Parathyroid adenoma (tissue), 2 donors: ENCODE measurements around the gene SLC25A1.

Experiments used
- H2AFZ ChIP-seq: fragments of 300-600 bp; sonication (generic); one replicate; pipeline ENCODE4 v1.7.0; 2017; ENCODE audit warnings: antibody characterized with exemption, mild to moderate bottlenecking
- H3K27ac ChIP-seq: fragments of 300-600 bp; sonication (generic); one replicate; pipeline ENCODE4 v1.7.0; 2017
- H3K27me3 ChIP-seq: fragments of 300-600 bp; sonication (generic); one replicate; pipeline ENCODE4 v1.7.0; 2017; ENCODE audit warnings: low read length; ENCODE audit not compliant: control insufficient read depth, insufficient read depth
- H3K36me3 ChIP-seq: fragments of 300-600 bp; sonication (generic); one replicate; pipeline ENCODE4 v1.7.0; 2017; ENCODE audit warnings: low read length; ENCODE audit not compliant: control insufficient read depth, insufficient read depth
- H3K4me1 ChIP-seq: fragments of 300-600 bp; sonication (generic); one replicate; pipeline ENCODE4 v1.7.0; 2017; ENCODE audit warnings: control low read depth
- H3K4me2 ChIP-seq: fragments of 300-600 bp; sonication (generic); one replicate; pipeline ENCODE4 v1.7.0; 2017; ENCODE audit warnings: low read length
- H3K4me3 ChIP-seq: fragments of 300-600 bp; sonication (generic); one replicate; pipeline ENCODE4 v1.7.0; 2017; ENCODE audit warnings: low read depth, low read length
- H3K79me2 ChIP-seq: fragments of 300-600 bp; sonication (generic); one replicate; pipeline ENCODE4 v1.7.0; 2017; ENCODE audit warnings: control low read depth
- H3K9ac ChIP-seq: fragments of 300-600 bp; sonication (generic); one replicate; pipeline ENCODE4 v1.7.0; 2017; ENCODE audit warnings: mild to moderate bottlenecking
- H3K9me3 ChIP-seq: fragments of 300-600 bp; sonication (generic); one replicate; pipeline ENCODE4 v1.7.0; 2017; ENCODE audit warnings: low read length; ENCODE audit not compliant: control insufficient read depth
- TF ChIP-seq, protein P1 (sequence below): fragments of 300-600 bp; sonication (generic); IDR thresholded peaks from one replicate; pipeline ENCODE4 v1.7.0; 2017; ENCODE audit warnings: antibody characterized with exemption, mild to moderate bottlenecking
- donor health status: primary hyperparathyroidism.

SLC25A1 gene

DNA sequence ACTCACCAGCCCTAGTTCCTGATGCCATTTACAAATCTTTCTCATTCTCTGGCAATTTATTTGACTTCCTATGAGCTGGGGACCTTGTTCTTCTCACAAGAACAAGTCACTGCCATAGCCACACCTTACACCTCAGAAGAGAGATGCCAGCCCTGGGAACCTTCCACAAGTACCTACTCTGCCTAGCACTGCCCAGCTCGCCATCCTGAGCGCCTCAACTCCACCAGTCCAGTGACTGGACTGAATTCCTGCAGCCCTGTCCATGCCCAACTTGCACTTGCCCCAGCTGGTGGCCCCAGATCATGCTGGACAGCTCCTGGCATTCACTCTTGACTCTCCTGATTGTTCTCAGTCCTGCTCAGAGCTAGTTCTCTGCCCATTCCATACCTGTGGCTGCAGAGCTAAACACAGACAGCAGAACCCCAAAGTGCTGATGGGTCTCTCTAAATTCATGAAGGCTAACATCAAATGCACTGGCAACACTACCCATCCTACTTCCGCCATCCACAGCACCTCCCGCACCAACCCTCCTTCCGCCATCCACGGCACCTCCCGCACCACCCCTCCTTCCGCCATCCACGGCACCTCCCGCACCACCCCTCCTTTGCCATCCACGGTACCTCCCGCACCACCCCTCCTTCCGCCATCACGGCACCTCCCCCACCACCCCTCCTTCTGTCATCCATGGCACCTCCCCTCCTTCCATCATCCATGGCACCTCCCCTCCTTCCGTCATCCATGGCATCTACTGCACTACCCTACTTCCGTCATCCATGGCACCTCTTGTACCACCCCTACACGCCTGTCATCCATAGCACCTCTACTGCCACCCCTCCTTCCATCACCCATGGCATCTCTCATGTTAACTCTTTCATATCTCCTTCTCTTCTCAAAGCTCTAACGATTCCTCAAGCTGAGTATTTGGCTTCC lies 23.6 kb upstream of the SLC25A1 start:
- no peaks in the 10 kb centered on the region for H3K79me2 ChIP-seq
- H3K27ac ChIP-seq = no peak overlapping the region
- no peak overlapping the region for H3K9ac ChIP-seq
- no peaks in the 10 kb centered on the region for H3K9me3 ChIP-seq
- no peaks in the 10 kb centered on the region for H3K4me1 ChIP-seq
- no peaks in the 10 kb centered on the region for H3K27me3 ChIP-seq
- H3K36me3 ChIP-seq = no peaks in the 10 kb centered on the region
- H2AFZ ChIP-seq = no peak overlapping the region
- TF ChIP-seq, protein P1, sequence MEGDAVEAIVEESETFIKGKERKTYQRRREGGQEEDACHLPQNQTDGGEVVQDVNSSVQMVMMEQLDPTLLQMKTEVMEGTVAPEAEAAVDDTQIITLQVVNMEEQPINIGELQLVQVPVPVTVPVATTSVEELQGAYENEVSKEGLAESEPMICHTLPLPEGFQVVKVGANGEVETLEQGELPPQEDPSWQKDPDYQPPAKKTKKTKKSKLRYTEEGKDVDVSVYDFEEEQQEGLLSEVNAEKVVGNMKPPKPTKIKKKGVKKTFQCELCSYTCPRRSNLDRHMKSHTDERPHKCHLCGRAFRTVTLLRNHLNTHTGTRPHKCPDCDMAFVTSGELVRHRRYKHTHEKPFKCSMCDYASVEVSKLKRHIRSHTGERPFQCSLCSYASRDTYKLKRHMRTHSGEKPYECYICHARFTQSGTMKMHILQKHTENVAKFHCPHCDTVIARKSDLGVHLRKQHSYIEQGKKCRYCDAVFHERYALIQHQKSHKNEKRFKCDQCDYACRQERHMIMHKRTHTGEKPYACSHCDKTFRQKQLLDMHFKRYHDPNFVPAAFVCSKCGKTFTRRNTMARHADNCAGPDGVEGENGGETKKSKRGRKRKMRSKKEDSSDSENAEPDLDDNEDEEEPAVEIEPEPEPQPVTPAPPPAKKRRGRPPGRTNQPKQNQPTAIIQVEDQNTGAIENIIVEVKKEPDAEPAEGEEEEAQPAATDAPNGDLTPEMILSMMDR = no peak
- no peak overlapping the region for H3K4me3 ChIP-seq
- no peak overlapping the region for H3K4me2 ChIP-seq

DNA sequence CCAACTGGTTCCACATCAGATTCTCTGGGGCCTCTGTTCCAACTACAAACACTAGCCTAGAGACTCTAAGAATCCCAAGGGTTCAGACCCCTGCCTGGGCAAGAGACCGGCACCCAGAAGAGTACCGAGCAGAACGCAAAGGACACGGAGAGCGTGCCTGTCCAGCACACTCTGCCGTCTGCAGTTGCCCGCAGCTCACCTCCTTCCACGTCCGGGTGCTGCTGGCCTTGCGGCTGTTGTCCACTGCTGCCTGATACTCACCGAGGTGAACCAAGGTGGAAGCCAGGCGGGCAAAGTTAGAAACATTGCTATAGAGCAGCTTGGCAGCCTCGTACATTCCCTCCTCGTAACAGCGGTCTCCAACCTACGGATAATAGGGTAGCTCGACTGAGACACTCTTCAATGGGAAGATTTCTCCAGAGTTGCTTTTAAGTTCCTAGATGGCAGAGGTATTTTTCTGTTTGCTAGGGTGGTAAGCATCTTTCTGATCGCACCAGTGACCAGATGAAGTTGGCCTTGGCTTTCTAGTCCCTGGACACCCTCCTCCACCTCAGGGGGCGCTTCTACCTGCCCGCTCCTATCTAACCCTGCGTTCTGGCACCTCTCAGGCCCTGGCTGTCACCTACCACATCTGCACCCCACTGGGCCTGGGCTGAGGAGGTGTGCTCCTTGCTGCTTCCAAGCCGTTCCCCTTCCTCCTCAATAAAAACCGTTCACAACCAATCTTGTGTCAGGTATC lies 22.8 kb upstream of the SLC25A1 start:
- Histone ChIP-seq H3K27ac (no peak overlapping the region), H2AFZ (no peak overlapping the region), H3K4me3 (no peak overlapping the region), H3K79me2 (no peaks in the 10 kb centered on the region), H3K9ac (no peak overlapping the region), H3K4me1 (no peaks in the 10 kb centered on the region), H3K4me2 (no peak overlapping the region), H3K36me3 (no peaks in the 10 kb centered on the region), H3K27me3 (no peaks in the 10 kb centered on the region), H3K9me3 (no peaks in the 10 kb centered on the region)
- TF ChIP-seq, protein P1 = no peak

DNA sequence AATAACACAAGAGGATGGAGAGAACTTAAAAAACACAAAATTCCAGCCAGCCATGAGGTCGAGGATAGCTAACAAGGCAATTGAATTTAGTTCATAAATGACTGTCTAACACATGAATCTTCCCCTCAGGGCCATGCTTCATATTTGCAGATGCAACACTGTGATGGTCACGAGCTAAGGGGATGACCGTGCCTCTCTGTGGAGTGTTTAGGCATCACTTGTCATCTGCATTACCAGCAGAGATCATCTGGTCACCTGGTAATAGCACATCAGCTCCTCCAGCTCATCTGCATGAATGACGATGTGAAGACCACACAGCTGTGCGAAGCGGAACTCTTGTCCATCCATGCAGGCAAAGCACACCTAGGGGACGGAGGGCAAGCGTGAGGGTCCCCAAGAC lies 20.9 kb upstream of the SLC25A1 start:
- Histone ChIP-seq H3K36me3 (no peaks in the 10 kb centered on the region), H3K9me3 (no peaks in the 10 kb centered on the region), H2AFZ (no peak overlapping the region)

DNA sequence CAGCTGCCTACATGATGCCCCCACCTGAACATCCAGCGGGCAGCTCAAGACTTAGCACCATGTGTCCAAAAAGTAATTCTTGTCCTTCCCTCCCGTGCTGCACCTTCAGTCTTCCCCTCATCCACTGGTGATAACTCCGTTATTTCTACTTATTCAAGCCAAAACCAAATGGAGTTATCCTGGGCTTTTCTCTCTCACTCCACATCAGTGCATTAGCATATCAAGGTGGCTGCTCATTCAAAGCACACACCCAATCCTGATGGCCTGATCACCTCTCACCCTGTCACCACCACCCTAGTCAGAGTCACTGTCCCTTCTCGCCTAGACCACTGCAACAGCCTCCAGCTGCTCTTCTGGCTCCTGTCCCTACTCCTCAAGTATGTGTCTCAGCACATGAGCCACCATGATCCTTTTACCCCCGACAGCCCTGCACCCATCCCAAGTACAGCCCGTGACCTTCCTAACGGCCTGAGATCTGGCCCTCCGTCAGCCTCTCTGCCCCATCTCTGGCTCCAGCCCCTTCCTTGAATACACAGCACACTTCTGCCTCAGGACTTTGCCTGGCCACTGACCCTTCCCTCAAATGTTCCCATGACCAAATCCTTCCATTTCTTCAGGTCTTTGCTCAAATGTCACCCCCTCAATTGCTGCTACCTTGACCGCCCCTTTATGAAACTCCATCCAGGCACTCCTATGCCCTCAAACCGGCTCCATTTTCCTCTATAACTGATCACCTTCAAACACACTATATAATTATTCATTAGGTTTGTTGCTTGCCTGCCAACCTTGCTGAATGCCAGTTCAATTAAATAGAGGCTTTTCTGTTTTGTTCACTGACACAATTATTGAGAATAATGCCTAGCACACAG lies 19.7 kb upstream of the SLC25A1 start:
- Histone ChIP-seq H3K79me2 (no peaks in the 10 kb centered on the region), H3K36me3 (no peaks in the 10 kb centered on the region), H3K4me2 (no peak overlapping the region), H3K27ac (no peak overlapping the region), H3K27me3 (no peaks in the 10 kb centered on the region), H3K9me3 (no peaks in the 10 kb centered on the region), H2AFZ (no peak overlapping the region), H3K4me3 (no peak overlapping the region), H3K9ac (no peak overlapping the region), H3K4me1 (no peaks in the 10 kb centered on the region)
- TF ChIP-seq, protein P1 = no peak

More for the DNA sequence above, 20.9 kb upstream of the SLC25A1 start:
- Histone ChIP-seq H3K27me3 (no peaks in the 10 kb centered on the region), H3K4me3 (no peak overlapping the region), H3K4me1 (no peaks in the 10 kb centered on the region), H3K79me2 (no peaks in the 10 kb centered on the region), H3K27ac (no peak overlapping the region), H3K4me2 (no peak overlapping the region), H3K9ac (no peak overlapping the region)
- TF ChIP-seq, protein P1 = no peak
